ENCODE measurements around the gene TYRP1.

The TYRP1 gene

GRCh38 chr9:12696931-12697622 lies 3.9 kb downstream of the TYRP1 start:
- no peak for DNase-seq

- DNase-seq: no peak
These were observed 4.5 kb downstream of the TYRP1 start for GRCh38 chr9:12697719-12698118.

- no peak for DNase-seq
These were observed 5.1 kb downstream of the TYRP1 start for GRCh38 chr9:12698266-12698665.

GRCh38 chr9:12698986-12699385 lies 5.8 kb downstream of the TYRP1 start:
- DNase-seq: no peak

GRCh38 chr9:12699529-12699928 lies 6.3 kb downstream of the TYRP1 start:
- no peak for DNase-seq

GRCh38 chr9:12701126-12701525 lies 7.9 kb downstream of the TYRP1 start:
- no peak for DNase-seq

- peak in 12 of 56 donors; percentile 1 to 41 (median 6) for DNase-seq
These were observed 9.1 kb downstream of the TYRP1 start for GRCh38 chr9:12702160-12702758.

GRCh38 chr9:12703996-12704395 lies 10.8 kb downstream of the TYRP1 start:
- no peak for DNase-seq

- DNase-seq: no peak
These were observed 12.7 kb downstream of the TYRP1 start for GRCh38 chr9:12705738-12706391.

- no peak for DNase-seq
These were observed 15.5 kb downstream of the TYRP1 start for GRCh38 chr9:12708562-12709298.

GRCh38 chr9:12712532-12712931 lies 19.3 kb downstream of the TYRP1 start:
- no peak for DNase-seq

GRCh38 chr9:12715268-12715667 lies 22.1 kb downstream of the TYRP1 start:
- DNase-seq: no peak

- no peak for DNase-seq
These were observed 23.8 kb downstream of the TYRP1 start for GRCh38 chr9:12716823-12717600.

- no peak for DNase-seq
These were observed 24.7 kb downstream of the TYRP1 start for GRCh38 chr9:12717907-12718306.

- peak in 5 of 56 donors; percentile 1 to 19 (median 3) for DNase-seq
These were observed 25.4 kb downstream of the TYRP1 start for GRCh38 chr9:12718482-12719026.

GRCh38 chr9:12719431-12719830 lies 26.2 kb downstream of the TYRP1 start:
- DNase-seq: no peak

GRCh38 chr9:12720551-12720950 lies 27.4 kb downstream of the TYRP1 start:
- no peak for DNase-seq

- no peak for DNase-seq
These were observed 28.9 kb downstream of the TYRP1 start for GRCh38 chr9:12722131-12722530.

- DNase-seq: no peak
These were observed 30.3 kb downstream of the TYRP1 start for GRCh38 chr9:12723409-12724028.

- DNase-seq: no peak
These were observed 33.6 kb downstream of the TYRP1 start for GRCh38 chr9:12726795-12727194.
